HG02623 (cell line): Measurements from ENCODE around the gene ACAD9.
A peak's percentile ranks its signal among the peaks of the same experiment; 100 is the strongest.
"Not testable (repeated sequence)": the region's sequence is repeated elsewhere in the genome, so short reads cannot be mapped to it uniquely, and the experiment has no call there.

Source experiments
- ATAC-seq: cut with Tn5 transposase; IDR thresholded peaks from one replicate; pipeline ENCODE4 v1.9.1; 2021; ENCODE audit warnings: moderate library complexity; ENCODE audit not compliant: unreplicated experiment

ACAD9 gene

GRCh38 chr3:128879125-128879969 is at the start of gene ACAD9:
Gene ACAD9, plus strand, starts transcription at chr3:128879620. Its CDS starts 72 bp downstream, at chr3:128879692.
- ATAC-seq: peak; percentile 87

GRCh38 chr3:128829925-128830625 is 49.3 kb upstream of the ACAD9 start:
- ATAC-seq: not testable (repeated sequence)

GRCh38 chr3:128830762-128831161 is 48.7 kb upstream of the ACAD9 start:
- not testable (repeated sequence) for ATAC-seq

GRCh38 chr3:128832979-128833378 is 46.4 kb upstream of the ACAD9 start:
- not testable (repeated sequence) for ATAC-seq

GRCh38 chr3:128835096-128835495 is 44.3 kb upstream of the ACAD9 start:
- no peak for ATAC-seq

- ATAC-seq: no peak
Observed at GRCh38 chr3:128841926-128842920, 37.2 kb upstream of the ACAD9 start.

GRCh38 chr3:128844502-128844901 is 34.9 kb upstream of the ACAD9 start:
- no peak for ATAC-seq

GRCh38 chr3:128845119-128845777 is 34.2 kb upstream of the ACAD9 start:
- no peak for ATAC-seq

- ATAC-seq: no peak
Observed at GRCh38 chr3:128845778-128846485, 33.5 kb upstream of the ACAD9 start.

- ATAC-seq: no peak
Observed at GRCh38 chr3:128846486-128846891, 32.9 kb upstream of the ACAD9 start.

- ATAC-seq: no peak
Observed at GRCh38 chr3:128847666-128848370, 31.6 kb upstream of the ACAD9 start.

- no peak for ATAC-seq
Observed at GRCh38 chr3:128848936-128849335, 30.5 kb upstream of the ACAD9 start.

- no peak for ATAC-seq
Observed at GRCh38 chr3:128849911-128850455, 29.4 kb upstream of the ACAD9 start.

GRCh38 chr3:128850544-128850943 is 28.9 kb upstream of the ACAD9 start:
- ATAC-seq: no peak

- ATAC-seq: no peak
Observed at GRCh38 chr3:128851601-128852000, 27.8 kb upstream of the ACAD9 start.

GRCh38 chr3:128853826-128854225 is 25.6 kb upstream of the ACAD9 start:
- no peak for ATAC-seq

GRCh38 chr3:128854475-128854874 is 24.9 kb upstream of the ACAD9 start:
- ATAC-seq: no peak

- ATAC-seq: no peak
Observed at GRCh38 chr3:128855569-128855968, 23.9 kb upstream of the ACAD9 start.

- no peak for ATAC-seq
Observed at GRCh38 chr3:128858167-128858566, 21.3 kb upstream of the ACAD9 start.
